Epithelial cell of proximal tubule (primary cell): ENCODE measurements around the gene F5. TPM values are rescaled to one million over a fixed set of nuclear protein-coding genes. Genes with fewer than 3 reads are reported as not detected.

ENCODE experiments used
- DNase-seq: peaks from one replicate; pipeline ENCODE4 v3.0.0-alpha.2; 2011; ENCODE audit warnings: low read depth
- H3K4me3 ChIP-seq: 2 replicates; pipeline ENCODE4 v1.5.1; 2011; ENCODE audit warnings: low read depth, mild to moderate bottlenecking, low read length
- total RNA-seq: library from RNA; depleted of rRNA; stranded (reverse); fragments of >200 nt; gene quantifications from 2 replicates; pipeline ENCODE4 v1.2.3, GENCODE V29; 2015
- TF ChIP-seq, protein P1 (sequence below): conservative IDR thresholded peaks from 2 replicates; pipeline ENCODE4 v1.5.1; 2012; ENCODE audit warnings: low read depth, mild to moderate bottlenecking, low read length

F5 gene
- total RNA-seq, 1 donor from 2014 or later: not detected

GRCh38 chr1:169479363-169480066 is 106.8 kb downstream of the F5 start:
- DNase-seq: no peak
- H3K4me3 ChIP-seq: no peak overlapping the region
- TF ChIP-seq, protein P1, sequence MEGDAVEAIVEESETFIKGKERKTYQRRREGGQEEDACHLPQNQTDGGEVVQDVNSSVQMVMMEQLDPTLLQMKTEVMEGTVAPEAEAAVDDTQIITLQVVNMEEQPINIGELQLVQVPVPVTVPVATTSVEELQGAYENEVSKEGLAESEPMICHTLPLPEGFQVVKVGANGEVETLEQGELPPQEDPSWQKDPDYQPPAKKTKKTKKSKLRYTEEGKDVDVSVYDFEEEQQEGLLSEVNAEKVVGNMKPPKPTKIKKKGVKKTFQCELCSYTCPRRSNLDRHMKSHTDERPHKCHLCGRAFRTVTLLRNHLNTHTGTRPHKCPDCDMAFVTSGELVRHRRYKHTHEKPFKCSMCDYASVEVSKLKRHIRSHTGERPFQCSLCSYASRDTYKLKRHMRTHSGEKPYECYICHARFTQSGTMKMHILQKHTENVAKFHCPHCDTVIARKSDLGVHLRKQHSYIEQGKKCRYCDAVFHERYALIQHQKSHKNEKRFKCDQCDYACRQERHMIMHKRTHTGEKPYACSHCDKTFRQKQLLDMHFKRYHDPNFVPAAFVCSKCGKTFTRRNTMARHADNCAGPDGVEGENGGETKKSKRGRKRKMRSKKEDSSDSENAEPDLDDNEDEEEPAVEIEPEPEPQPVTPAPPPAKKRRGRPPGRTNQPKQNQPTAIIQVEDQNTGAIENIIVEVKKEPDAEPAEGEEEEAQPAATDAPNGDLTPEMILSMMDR: no peak

DNA sequence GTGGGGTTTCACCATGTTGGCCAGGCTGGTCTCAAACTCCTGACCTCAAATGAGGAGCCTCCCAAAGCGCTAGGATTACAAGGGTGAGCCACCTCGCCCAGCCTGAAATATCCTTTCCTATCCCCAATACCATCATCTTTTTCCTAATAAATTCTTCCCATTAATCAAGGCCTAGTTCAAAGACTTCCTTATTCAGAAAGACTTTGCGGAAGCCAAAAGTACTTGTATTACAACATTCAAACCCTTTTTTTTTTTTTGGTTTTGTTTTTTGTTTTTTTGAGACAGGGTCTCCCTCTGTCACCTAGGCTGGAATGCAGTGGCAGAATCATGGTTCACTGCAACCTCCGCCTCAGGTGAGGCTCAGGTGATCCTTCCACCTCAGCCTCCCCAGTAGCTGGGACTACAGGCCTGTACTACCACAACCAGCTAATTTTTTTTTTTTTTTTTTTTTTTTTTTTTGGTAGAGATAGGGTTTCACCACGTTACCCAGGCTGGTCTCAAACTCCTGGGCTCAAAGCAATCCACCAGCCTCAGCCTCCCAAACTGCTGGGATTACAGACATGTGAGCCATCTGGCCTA is 108.1 kb downstream of the F5 start:
- H3K4me3 ChIP-seq: no peak overlapping the region
- DNase-seq: no peak
- TF ChIP-seq, protein P1: no peak

- TF ChIP-seq, protein P1: no peak
- no peak for DNase-seq
- H3K4me3 ChIP-seq: no peak overlapping the region
Measured at GRCh38 chr1:169475806-169476387, 110.4 kb downstream of the F5 start.

- DNase-seq: no peak
- TF ChIP-seq, protein P1: no peak
- H3K4me3 ChIP-seq: no peak overlapping the region
Measured at GRCh38 chr1:169474302-169474995, 111.8 kb downstream of the F5 start.

GRCh38 chr1:169473347-169473746 is 112.9 kb downstream of the F5 start:
- TF ChIP-seq, protein P1: no peak
- no peak for DNase-seq

GRCh38 chr1:169472738-169473137 is 113.5 kb downstream of the F5 start:
- DNase-seq: no peak
- TF ChIP-seq, protein P1: no peak
- H3K4me3 ChIP-seq: no peak overlapping the region

More at GRCh38 chr1:169473347-169473746, 112.9 kb downstream of the F5 start:
- H3K4me3 ChIP-seq: no peak overlapping the region
